Activated naive CD8-positive, alpha-beta T cell treated with anti-CD3 and anti-CD28 coated beads for 36 hours (primary cell): Measurements from ENCODE around the gene CFAP65. TPM values are rescaled to one million over a fixed set of nuclear protein-coding genes. Genes with fewer than 3 reads are reported as not detected.
A peak's percentile ranks its signal among the peaks of the same experiment; 100 is the strongest.

Source experiments
- DNase-seq: peaks from one replicate; pipeline ENCODE4 v3.0.0; 2021
- H3K27ac Mint-ChIP-seq: one replicate; pipeline ENCODE4 v1.8.0; 2022; ENCODE audit warnings: mild to moderate bottlenecking, moderate library complexity, mixed read lengths
- H3K27me3 Mint-ChIP-seq: one replicate; pipeline ENCODE4 v1.8.0; 2022; ENCODE audit warnings: mild to moderate bottlenecking, mixed read lengths
- H3K36me3 Mint-ChIP-seq: one replicate; pipeline ENCODE4 v1.8.0; 2021; ENCODE audit warnings: mild to moderate bottlenecking, mixed read lengths
- H3K4me1 Mint-ChIP-seq: one replicate; pipeline ENCODE4 v1.8.0; 2021; ENCODE audit warnings: mixed read lengths
- H3K4me3 Mint-ChIP-seq: one replicate; pipeline ENCODE4 v1.8.0; 2022; ENCODE audit warnings: mild to moderate bottlenecking, moderate library complexity, mixed read lengths
- H3K9me3 Mint-ChIP-seq: one replicate; pipeline ENCODE4 v1.8.0; 2022; ENCODE audit warnings: mixed read lengths
- total RNA-seq, 2 experiments: library from RNA; stranded (reverse); gene quantifications; one replicate each; pipeline ENCODE4 v1.2.3, GENCODE V29; 2021

Gene CFAP65
- total RNA-seq, 2 experiments from 2014 or later = not detected

- H3K4me1 Mint-ChIP-seq = peaks cover 14% of the 10 kb centered on the region
Measured at GRCh38 chr2:219054956-219055903, 13.9 kb upstream of the CFAP65 start.

GRCh38 chr2:219049282-219049681 is 8.0 kb upstream of the CFAP65 start:
- DNase-seq = no peak
- Mint-ChIP-seq H3K36me3 (no peaks in the 10 kb centered on the region), H3K4me3 (no peak overlapping the region), H3K4me1 (no peaks in the 10 kb centered on the region), H3K9me3 (no peaks in the 10 kb centered on the region), H3K27me3 (peaks cover 62% of the 10 kb centered on the region), H3K27ac (no peak overlapping the region)

More at GRCh38 chr2:219054956-219055903, 13.9 kb upstream of the CFAP65 start:
- no peak for DNase-seq
- Mint-ChIP-seq H3K4me3 (no peak overlapping the region), H3K36me3 (no peaks in the 10 kb centered on the region), H3K27me3 (peaks cover 69% of the 10 kb centered on the region), H3K9me3 (no peaks in the 10 kb centered on the region), H3K27ac (no peak overlapping the region)

GRCh38 chr2:219045937-219046550 is 4.7 kb upstream of the CFAP65 start:
- Mint-ChIP-seq H3K9me3 (no peaks in the 10 kb centered on the region), H3K36me3 (no peaks in the 10 kb centered on the region), H3K27ac (no peak overlapping the region), H3K4me3 (no peak overlapping the region), H3K4me1 (peaks cover 8% of the 10 kb centered on the region), H3K27me3 (peaks cover 81% of the 10 kb centered on the region)
- DNase-seq = no peak

- Mint-ChIP-seq H3K4me3 (no peak overlapping the region), H3K27ac (no peak overlapping the region), H3K9me3 (no peaks in the 10 kb centered on the region), H3K4me1 (peaks cover 9% of the 10 kb centered on the region), H3K27me3 (peaks cover 82% of the 10 kb centered on the region), H3K36me3 (no peaks in the 10 kb centered on the region)
- no peak for DNase-seq
Measured at GRCh38 chr2:219042750-219043149, 1.4 kb upstream of the CFAP65 start.

GRCh38 chr2:219042157-219042556 is 841 bp upstream of the CFAP65 start:
- Mint-ChIP-seq H3K4me1 (peaks cover 9% of the 10 kb centered on the region), H3K4me3 (no peak overlapping the region), H3K27me3 (peaks cover 82% of the 10 kb centered on the region), H3K36me3 (no peaks in the 10 kb centered on the region), H3K9me3 (no peaks in the 10 kb centered on the region), H3K27ac (no peak overlapping the region)
- DNase-seq = no peak

- H3K4me1 Mint-ChIP-seq = peaks cover 9% of the 10 kb centered on the region
- H3K4me3 Mint-ChIP-seq = no peak overlapping the region
- peaks cover 67% of the 10 kb centered on the region for H3K27me3 Mint-ChIP-seq
- H3K36me3 Mint-ChIP-seq = no peaks in the 10 kb centered on the region
- DNase-seq = no peak
- no peak overlapping the region for H3K27ac Mint-ChIP-seq
- no peaks in the 10 kb centered on the region for H3K9me3 Mint-ChIP-seq
Measured at GRCh38 chr2:219038600-219038999, 2.7 kb downstream of the CFAP65 start.

GRCh38 chr2:219037783-219038499 is 3.4 kb downstream of the CFAP65 start:
- no peak for DNase-seq
- Mint-ChIP-seq H3K27ac (no peak overlapping the region), H3K4me3 (no peak overlapping the region), H3K9me3 (no peaks in the 10 kb centered on the region), H3K27me3 (peaks cover 69% of the 10 kb centered on the region), H3K4me1 (peaks cover 9% of the 10 kb centered on the region), H3K36me3 (no peaks in the 10 kb centered on the region)

- DNase-seq = no peak
- no peak overlapping the region for H3K4me3 Mint-ChIP-seq
- no peaks in the 10 kb centered on the region for H3K36me3 Mint-ChIP-seq
- H3K9me3 Mint-ChIP-seq = no peaks in the 10 kb centered on the region
- H3K27ac Mint-ChIP-seq = no peak overlapping the region
- peaks cover 65% of the 10 kb centered on the region for H3K27me3 Mint-ChIP-seq
- peaks cover under 1% of the 10 kb centered on the region for H3K4me1 Mint-ChIP-seq
Measured at GRCh38 chr2:219035942-219036341, 5.4 kb downstream of the CFAP65 start.

GRCh38 chr2:219034823-219035222 is 6.5 kb downstream of the CFAP65 start:
- Mint-ChIP-seq H3K9me3 (no peaks in the 10 kb centered on the region), H3K27ac (no peak overlapping the region), H3K4me3 (no peak overlapping the region), H3K4me1 (peaks cover under 1% of the 10 kb centered on the region), H3K27me3 (peaks cover 56% of the 10 kb centered on the region), H3K36me3 (no peaks in the 10 kb centered on the region)
- no peak for DNase-seq

- H3K27me3 Mint-ChIP-seq = peaks cover 45% of the 10 kb centered on the region
- H3K9me3 Mint-ChIP-seq = no peaks in the 10 kb centered on the region
- H3K4me1 Mint-ChIP-seq = peaks cover 1% of the 10 kb centered on the region
- DNase-seq = no peak
- H3K36me3 Mint-ChIP-seq = no peaks in the 10 kb centered on the region
- no peak overlapping the region for H3K27ac Mint-ChIP-seq
- H3K4me3 Mint-ChIP-seq = no peak overlapping the region
Measured at GRCh38 chr2:219032051-219032745, 9.1 kb downstream of the CFAP65 start.

- no peaks in the 10 kb centered on the region for H3K9me3 Mint-ChIP-seq
- H3K4me3 Mint-ChIP-seq = no peak overlapping the region
Measured at GRCh38 chr2:219031005-219031738, 10.1 kb downstream of the CFAP65 start.

GRCh38 chr2:219030177-219030940 is 11.0 kb downstream of the CFAP65 start:
- Mint-ChIP-seq H3K27me3 (peaks cover 36% of the 10 kb centered on the region), H3K4me1 (peaks cover 1% of the 10 kb centered on the region)

More at GRCh38 chr2:219031005-219031738, 10.1 kb downstream of the CFAP65 start:
- H3K36me3 Mint-ChIP-seq = no peaks in the 10 kb centered on the region
- no peak for DNase-seq
- peaks cover 44% of the 10 kb centered on the region for H3K27me3 Mint-ChIP-seq
- H3K27ac Mint-ChIP-seq = no peak overlapping the region
- H3K4me1 Mint-ChIP-seq = peaks cover 1% of the 10 kb centered on the region

GRCh38 chr2:219029829-219030165 is 11.5 kb downstream of the CFAP65 start:
- no peak overlapping the region for H3K27ac Mint-ChIP-seq
- DNase-seq = peak; percentile 77

More at GRCh38 chr2:219030177-219030940, 11.0 kb downstream of the CFAP65 start:
- no peaks in the 10 kb centered on the region for H3K36me3 Mint-ChIP-seq
- H3K9me3 Mint-ChIP-seq = no peaks in the 10 kb centered on the region
- H3K4me3 Mint-ChIP-seq = no peak overlapping the region
- DNase-seq = no peak
- no peak overlapping the region for H3K27ac Mint-ChIP-seq

More at GRCh38 chr2:219029829-219030165, 11.5 kb downstream of the CFAP65 start:
- Mint-ChIP-seq H3K4me1 (peaks cover 1% of the 10 kb centered on the region), H3K9me3 (no peaks in the 10 kb centered on the region), H3K4me3 (no peak overlapping the region), H3K36me3 (no peaks in the 10 kb centered on the region), H3K27me3 (peaks cover 36% of the 10 kb centered on the region)
